HG03558 (cell line): ENCODE measurements around the gene NOC2L.

Source experiments
- ATAC-seq: cut with Tn5 transposase; IDR thresholded peaks from one replicate; pipeline ENCODE4 v1.9.1; 2021; ENCODE audit warnings: moderate number of reproducible peaks; ENCODE audit not compliant: unreplicated experiment; ENCODE audit errors: extremely low read depth

The NOC2L gene

GRCh38 chr1:920521-920920 is 38.5 kb downstream of the NOC2L start:
- no peak for ATAC-seq

GRCh38 chr1:920010-920409 is 39.0 kb downstream of the NOC2L start:
- ATAC-seq = no peak

GRCh38 chr1:919271-919872 is 39.7 kb downstream of the NOC2L start:
- ATAC-seq = no peak

- no peak for ATAC-seq
These were observed 40.2 kb downstream of the NOC2L start for GRCh38 chr1:918843-919242.

- ATAC-seq = no peak
These were observed 40.7 kb downstream of the NOC2L start for GRCh38 chr1:918353-918752.

- no peak for ATAC-seq
These were observed 41.5 kb downstream of the NOC2L start for GRCh38 chr1:917466-918091.

- no peak for ATAC-seq
These were observed 42.0 kb downstream of the NOC2L start for GRCh38 chr1:917076-917459.

- no peak for ATAC-seq
These were observed 42.6 kb downstream of the NOC2L start for GRCh38 chr1:916173-917075.

GRCh38 chr1:915295-916172 is 43.5 kb downstream of the NOC2L start:
- ATAC-seq = no peak

GRCh38 chr1:914891-915280 is 44.2 kb downstream of the NOC2L start:
- no peak for ATAC-seq

GRCh38 chr1:914131-914890 is 44.7 kb downstream of the NOC2L start:
- no peak for ATAC-seq

- ATAC-seq = no peak
These were observed 45.4 kb downstream of the NOC2L start for GRCh38 chr1:913491-914130.

GRCh38 chr1:912740-913301 is 46.2 kb downstream of the NOC2L start:
- no peak for ATAC-seq

GRCh38 chr1:911875-912739 is 46.9 kb downstream of the NOC2L start:
- no peak for ATAC-seq

GRCh38 chr1:910881-911721 is 48.0 kb downstream of the NOC2L start:
- ATAC-seq = no peak

- ATAC-seq = no peak
These were observed 48.7 kb downstream of the NOC2L start for GRCh38 chr1:910311-910880.

- no peak for ATAC-seq
These were observed 49.2 kb downstream of the NOC2L start for GRCh38 chr1:909861-910310.
